Measurements from ENCODE around the gene SRBD1. TPM values are rescaled to one million over a fixed set of nuclear protein-coding genes. Genes with fewer than 3 reads are reported as not detected.

The SRBD1 gene
- total RNA-seq, 3 donors from 2014 or later = 21.1 to 30.2 (median 21.9) TPM

- H3K4me3 ChIP-seq = no peak overlapping the region
Observed at GRCh38 chr2:45554073-45554741, 56.9 kb downstream of the SRBD1 start.

GRCh38 chr2:45551862-45552261, 59.2 kb downstream of the SRBD1 start:
- peaks cover 0 to 4% of the 10 kb centered on the region in 2 donors for H3K9me3 ChIP-seq
- H3K27ac ChIP-seq = no peak overlapping the region

More at GRCh38 chr2:45554073-45554741, 56.9 kb downstream of the SRBD1 start:
- H3K4me1 ChIP-seq = no peaks in the 10 kb centered on the region
- TF ChIP-seq POLR2AphosphoS5 (IDR thresholded peaks at IDR 0.05) = no peak
- no peak for TF ChIP-seq CTCF (IDR thresholded peaks at IDR 0.05)
- TF ChIP-seq POLR2A (IDR thresholded peaks at IDR 0.05) = no peak
- peaks cover 0 to 4% of the 10 kb centered on the region in 2 donors for H3K9me3 ChIP-seq
- no peak for DNase-seq (ENCODE audit: low spot score in 2 of 2)
- intact Hi-C loops (cut with DNase I; ENCODE audit: low total_unique reads) = no loop called here
- no peak overlapping the region for H3K27ac ChIP-seq
- no peaks in the 10 kb centered on the region for H3K27me3 ChIP-seq
- H3K36me3 ChIP-seq = peaks cover 4% of the 10 kb centered on the region

GRCh38 chr2:45545943-45546342, 65.1 kb downstream of the SRBD1 start:
- intact Hi-C loops (cut with DNase I; ENCODE audit: low total_unique reads) = no loop called here
- DNase-seq (ENCODE audit: low spot score in 2 of 2) = no peak
- peaks cover 12% of the 10 kb centered on the region for H3K36me3 ChIP-seq
- peaks cover 12 to 15% of the 10 kb centered on the region in 2 donors for H3K9me3 ChIP-seq
- H3K4me3 ChIP-seq = no peak overlapping the region
- H3K27me3 ChIP-seq = no peaks in the 10 kb centered on the region
- no peaks in the 10 kb centered on the region for H3K4me1 ChIP-seq
- no peak for TF ChIP-seq POLR2A (IDR thresholded peaks at IDR 0.05)
- TF ChIP-seq POLR2AphosphoS5 (IDR thresholded peaks at IDR 0.05) = no peak
- no peak for TF ChIP-seq CTCF (IDR thresholded peaks at IDR 0.05)
- H3K27ac ChIP-seq = no peak overlapping the region

More at GRCh38 chr2:45551862-45552261, 59.2 kb downstream of the SRBD1 start:
- no peaks in the 10 kb centered on the region for H3K4me1 ChIP-seq
- peaks cover 4% of the 10 kb centered on the region for H3K36me3 ChIP-seq
- no peak overlapping the region for H3K4me3 ChIP-seq
- no peak for TF ChIP-seq CTCF (IDR thresholded peaks at IDR 0.05)
- TF ChIP-seq POLR2A (IDR thresholded peaks at IDR 0.05) = no peak
- no peak for TF ChIP-seq POLR2AphosphoS5 (IDR thresholded peaks at IDR 0.05)
- DNase-seq (ENCODE audit: low spot score in 2 of 2) = no peak
- no peaks in the 10 kb centered on the region for H3K27me3 ChIP-seq
- intact Hi-C loops (cut with DNase I; ENCODE audit: low total_unique reads) = no loop called here

- intact Hi-C loops (cut with DNase I; ENCODE audit: low total_unique reads) = loop anchor here (5.0 kb wide), 1 partner anchor 1461 kb away; no protein-coding TSS in a partner anchor
- no peaks in the 10 kb centered on the region for H3K4me1 ChIP-seq
- no peak for TF ChIP-seq POLR2A (IDR thresholded peaks at IDR 0.05)
- TF ChIP-seq POLR2AphosphoS5 (IDR thresholded peaks at IDR 0.05) = no peak
- TF ChIP-seq CTCF (IDR thresholded peaks at IDR 0.05) = no peak
- DNase-seq (ENCODE audit: low spot score in 2 of 2) = no peak
- no peak overlapping the region for H3K27ac ChIP-seq
- H3K9me3 ChIP-seq = peaks cover 14 to 17% of the 10 kb centered on the region in 2 donors
- H3K36me3 ChIP-seq = peaks cover 12% of the 10 kb centered on the region
- H3K27me3 ChIP-seq = no peaks in the 10 kb centered on the region
- no peak overlapping the region for H3K4me3 ChIP-seq
Observed at GRCh38 chr2:45543257-45543656, 67.8 kb downstream of the SRBD1 start.

- no peaks in the 10 kb centered on the region for H3K4me1 ChIP-seq
- intact Hi-C loops (cut with DNase I; ENCODE audit: low total_unique reads) = loop anchor here (5.0 kb wide), 1 partner anchor 1460 kb away; no protein-coding TSS in a partner anchor
Observed at GRCh38 chr2:45542013-45542412, 69.1 kb downstream of the SRBD1 start.

More at GRCh38 chr2:45542013-45542412, 69.1 kb downstream of the SRBD1 start:
- peaks cover 12% of the 10 kb centered on the region for H3K36me3 ChIP-seq
- no peak overlapping the region for H3K27ac ChIP-seq
- H3K4me3 ChIP-seq = no peak overlapping the region
- DNase-seq (ENCODE audit: low spot score in 2 of 2) = no peak
- H3K27me3 ChIP-seq = no peaks in the 10 kb centered on the region
- TF ChIP-seq CTCF (IDR thresholded peaks at IDR 0.05) (no peak), POLR2AphosphoS5 (IDR thresholded peaks at IDR 0.05) (no peak)
- peaks cover 14 to 17% of the 10 kb centered on the region in 2 donors for H3K9me3 ChIP-seq

Measured in breast epithelium (tissue), 4 donors.